ENCODE results near the gene DES.

The DES gene

DNA sequence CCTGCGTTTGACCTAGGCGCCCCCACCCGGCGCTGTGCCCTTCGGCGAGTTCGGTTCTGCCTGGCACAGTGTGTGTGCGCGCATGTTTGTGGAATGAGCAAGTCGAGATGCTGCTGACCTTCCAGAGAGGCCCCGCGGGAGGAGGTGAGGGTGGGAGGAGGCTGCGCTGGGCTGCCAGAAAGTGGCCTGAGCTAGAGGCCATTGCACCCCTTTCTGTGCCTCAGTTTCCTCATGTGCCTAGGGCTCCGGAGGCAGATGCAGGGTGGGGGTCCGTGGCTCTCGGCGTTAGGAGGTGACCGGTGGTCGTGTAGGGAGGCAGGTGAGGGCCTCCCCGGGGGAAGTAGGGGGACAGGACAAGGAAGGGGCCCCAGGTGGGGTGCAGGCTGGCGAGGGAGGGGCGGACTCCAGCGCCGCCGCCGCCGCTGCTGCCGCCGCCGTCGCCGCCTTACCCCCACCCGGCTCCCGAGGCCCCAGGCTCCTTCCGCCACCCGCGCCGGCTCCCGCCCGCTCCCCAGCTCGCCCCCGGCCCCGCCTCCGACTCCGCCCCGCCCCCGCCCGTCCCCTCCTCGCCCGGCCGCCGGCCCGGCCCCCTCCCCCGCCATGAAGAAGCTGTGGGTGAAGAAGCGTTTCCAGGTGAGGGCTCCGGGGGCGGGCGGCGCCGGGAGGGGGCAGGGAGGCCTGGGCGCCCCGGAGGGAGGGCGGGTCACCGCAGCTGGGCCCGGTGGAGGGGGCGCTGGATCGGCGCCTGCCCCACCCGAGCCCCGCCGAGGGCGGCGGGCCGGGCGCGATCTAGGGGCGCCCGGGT, 23.5 kb downstream of the DES start:
- no peak for DNase-seq

GRCh38 chr2:219442256-219443015, 24.3 kb downstream of the DES start:
- DNase-seq = no peak

- no peak for DNase-seq
Observed at GRCh38 chr2:219443016-219443696, 25.0 kb downstream of the DES start.

DNA sequence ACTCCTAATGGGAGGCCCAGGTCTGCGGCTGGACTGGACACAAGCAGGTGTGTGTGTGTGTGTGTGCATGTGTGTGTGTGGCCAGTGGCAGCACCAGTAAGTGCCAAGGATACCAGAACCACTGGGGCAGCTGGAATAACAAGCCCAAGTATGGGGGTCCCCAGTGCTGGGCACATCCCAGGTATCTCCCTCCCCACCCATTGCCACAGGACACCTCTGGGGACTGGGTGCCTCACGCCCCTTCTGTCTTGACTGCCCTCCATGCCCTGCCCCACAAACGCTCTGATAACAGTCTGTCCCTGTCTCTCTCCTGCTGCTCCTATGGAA, 25.5 kb downstream of the DES start:
- DNase-seq = no peak

DNA sequence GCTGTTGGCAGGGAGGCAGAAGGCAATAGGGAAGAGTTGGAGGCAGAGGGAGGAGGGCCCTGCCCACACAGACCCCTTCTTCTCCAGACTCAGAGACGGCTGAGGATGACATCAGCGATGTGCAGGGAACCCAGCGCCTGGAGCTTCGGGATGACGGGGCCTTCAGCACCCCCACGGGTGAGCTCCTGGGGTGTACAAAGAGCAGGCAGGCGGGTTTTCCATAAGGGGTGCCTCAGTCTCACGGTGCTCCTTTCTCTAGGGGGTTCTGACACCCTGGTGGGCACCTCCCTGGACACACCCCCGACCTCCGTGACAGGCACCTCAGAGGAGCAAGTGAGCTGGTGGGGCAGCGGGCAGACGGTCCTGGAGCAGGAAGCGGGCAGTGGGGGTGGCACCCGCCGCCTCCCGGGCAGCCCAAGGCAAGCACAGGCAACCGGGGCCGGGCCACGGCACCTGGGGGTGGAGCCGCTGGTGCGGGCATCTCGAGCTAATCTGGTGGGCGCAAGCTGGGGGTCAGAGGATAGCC, 26.5 kb downstream of the DES start:
- DNase-seq = peak; percentile 56

DNA sequence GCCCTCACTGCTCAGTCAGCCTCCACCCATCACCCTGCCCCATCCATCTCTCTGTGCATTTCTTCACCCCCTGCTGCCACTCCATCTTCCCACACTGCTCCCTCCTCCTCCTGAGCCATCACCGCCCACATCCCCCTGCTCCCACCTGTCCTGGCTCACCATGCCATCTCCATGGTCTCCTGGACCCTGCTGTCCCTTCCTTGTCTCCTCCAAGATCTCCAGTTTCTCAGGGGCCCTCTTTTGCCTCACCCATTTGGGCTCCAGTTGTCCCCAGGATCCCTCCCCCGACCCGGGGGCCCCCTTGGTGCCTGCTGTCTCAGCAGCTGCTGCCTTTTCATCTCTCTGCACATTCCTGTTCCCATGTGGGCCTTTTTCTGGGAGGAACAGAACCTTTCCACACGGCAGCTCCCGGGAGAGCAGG, 27.1 kb downstream of the DES start:
- DNase-seq = peak; percentile 51

GRCh38 chr2:219446101-219446504, 27.9 kb downstream of the DES start:
- DNase-seq = peak; percentile 47

- DNase-seq = no peak
Observed at GRCh38 chr2:219446689-219447088, 28.5 kb downstream of the DES start.

DNA sequence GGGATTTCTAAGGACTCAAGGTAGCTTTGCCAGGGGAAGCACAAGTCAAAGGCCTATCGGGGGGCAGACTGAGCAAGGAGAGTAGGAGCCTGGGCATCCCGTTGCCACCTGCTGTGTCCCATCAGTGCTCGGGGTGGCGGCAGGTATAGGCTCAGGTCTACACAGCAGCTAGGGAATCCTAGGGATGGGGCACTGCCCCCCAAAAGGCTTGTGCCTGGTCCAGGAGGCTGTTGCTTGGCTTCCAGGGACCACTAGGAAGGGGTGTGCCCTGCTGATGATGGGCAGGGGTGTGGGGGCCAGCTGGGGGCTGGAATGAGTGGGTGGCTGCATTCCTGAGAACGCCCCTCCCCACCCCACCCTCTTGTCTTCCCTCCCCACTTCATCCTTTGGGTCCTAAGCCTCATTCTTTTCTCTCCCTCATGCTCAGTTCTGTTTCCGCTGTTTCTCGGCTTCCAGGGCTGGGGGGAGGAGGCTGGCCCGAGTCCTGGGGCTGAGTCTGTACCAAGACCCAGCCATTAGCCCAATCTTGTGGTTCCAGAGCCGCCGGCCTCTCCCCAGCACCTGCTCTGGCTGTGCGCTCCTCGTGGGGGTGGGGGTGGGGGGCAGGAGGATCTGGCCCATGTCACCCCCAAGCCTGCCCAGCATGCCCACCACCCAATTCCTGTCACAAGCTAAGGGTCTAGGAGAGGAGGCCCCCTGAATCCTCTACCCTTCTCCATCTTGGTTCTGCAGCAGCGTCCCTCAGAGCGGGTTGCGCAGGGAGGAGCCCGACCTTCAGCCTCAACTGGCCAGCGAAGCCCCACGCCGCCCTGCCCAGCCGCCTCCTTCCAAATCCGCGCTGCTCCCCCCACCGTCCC, 29.3 kb downstream of the DES start:
- DNase-seq = no peak

- no peak for DNase-seq
Observed at GRCh38 chr2:219448099-219448775, 30.1 kb downstream of the DES start.

- no peak for DNase-seq
Observed at GRCh38 chr2:219448776-219449341, 30.7 kb downstream of the DES start.

DNA sequence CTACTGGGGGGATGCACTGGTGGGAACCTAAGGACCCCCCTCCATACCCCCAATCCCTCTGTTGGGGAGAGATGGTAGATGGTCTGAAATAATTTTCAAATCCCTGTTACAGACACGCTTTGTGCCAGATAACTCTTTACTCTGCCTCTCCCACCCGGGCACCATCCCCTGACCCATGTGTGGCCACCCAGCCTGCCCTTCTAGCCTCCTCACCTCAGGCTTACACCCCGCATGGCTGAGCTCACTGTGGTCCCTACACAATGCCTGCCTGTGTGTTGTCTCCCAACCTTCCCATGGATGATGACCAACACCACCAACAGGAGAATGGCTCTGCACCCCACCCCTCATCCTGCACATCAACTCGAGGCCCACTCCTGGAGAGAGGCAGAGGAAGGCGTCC, 31.4 kb downstream of the DES start:
- DNase-seq = no peak

DNA sequence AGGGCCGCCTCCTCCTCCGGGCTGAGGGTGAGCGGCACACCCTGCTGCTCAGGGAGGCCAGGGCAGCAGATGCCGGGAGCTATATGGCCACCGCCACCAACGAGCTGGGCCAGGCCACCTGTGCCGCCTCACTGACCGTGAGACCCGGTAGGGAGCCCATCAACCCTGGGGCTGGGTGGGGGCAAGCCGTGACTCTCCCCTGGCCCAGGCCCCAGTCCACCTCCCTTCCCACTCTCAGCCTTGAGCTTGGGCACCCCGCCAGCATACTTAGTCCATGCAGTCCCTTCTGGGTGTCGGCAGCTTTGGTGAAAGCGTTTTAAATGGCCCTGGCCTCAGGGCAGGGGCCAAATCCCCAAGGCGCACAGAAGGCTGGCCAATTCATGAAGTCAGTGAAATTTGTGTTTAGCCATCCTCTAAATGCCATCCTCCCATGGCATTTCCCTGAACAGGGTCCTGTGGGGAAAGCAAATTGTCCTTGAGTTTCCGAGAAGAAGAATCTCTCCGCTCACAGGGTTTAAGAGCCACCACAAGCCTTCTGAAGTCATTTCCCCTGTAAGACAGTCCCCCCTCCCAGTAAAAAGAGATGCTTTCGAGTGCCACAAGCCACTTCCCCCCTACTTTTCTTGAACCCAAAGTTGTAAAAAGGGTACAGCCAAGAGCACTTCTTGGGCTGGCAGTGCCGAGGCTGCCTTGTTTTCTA, 33.6 kb downstream of the DES start:
- peak; percentile 31 for DNase-seq

GRCh38 chr2:219452361-219453317, 34.5 kb downstream of the DES start:
- peak; percentile 85 for DNase-seq

DNA sequence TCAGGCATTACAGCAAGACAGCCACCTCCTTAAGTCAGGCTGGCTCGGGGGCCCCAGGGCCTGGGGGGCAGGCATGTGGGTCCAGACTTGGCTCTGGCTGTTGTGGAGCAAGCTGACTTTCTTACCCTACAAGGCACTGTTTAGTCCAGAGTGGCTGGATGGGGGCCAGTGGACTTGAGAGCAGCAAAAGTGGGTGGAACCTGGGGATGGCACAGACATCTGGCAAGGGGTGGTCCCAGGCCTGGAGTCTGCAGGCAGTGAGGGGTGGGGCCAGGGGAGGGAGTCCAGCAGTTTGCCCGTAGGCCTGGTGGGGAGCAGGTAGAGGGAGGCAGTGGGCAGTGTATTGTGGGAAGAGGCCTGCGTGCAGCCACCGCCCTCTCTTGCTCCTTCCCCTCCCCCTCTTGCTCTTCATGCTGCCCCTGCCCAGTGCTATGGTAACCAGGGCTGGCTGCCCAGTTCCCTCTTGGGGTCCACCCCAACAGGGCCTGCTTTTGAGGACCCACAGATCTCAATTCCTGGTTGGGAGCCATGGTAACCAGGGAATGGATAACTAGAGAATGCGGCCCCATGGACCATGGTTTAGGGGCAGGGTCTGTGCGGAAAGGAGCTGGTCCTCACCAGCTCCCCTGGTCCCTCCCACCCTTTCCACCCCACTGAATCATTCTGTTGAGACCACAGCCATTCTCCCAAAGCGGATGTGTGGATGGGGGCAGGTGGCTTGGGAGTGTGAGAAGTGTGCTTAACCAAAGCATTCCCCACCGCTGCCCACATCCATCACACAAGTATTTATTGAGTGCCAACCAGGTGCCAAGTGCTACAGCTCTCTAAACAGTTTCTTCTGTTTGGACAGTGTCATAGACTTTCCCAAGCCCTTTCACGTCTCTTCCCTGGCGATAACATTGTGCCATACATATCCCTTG, 35.8 kb downstream of the DES start:
- peak; percentile 96 for DNase-seq

GRCh38 chr2:219455581-219455980, 37.4 kb downstream of the DES start:
- DNase-seq = no peak

DNA sequence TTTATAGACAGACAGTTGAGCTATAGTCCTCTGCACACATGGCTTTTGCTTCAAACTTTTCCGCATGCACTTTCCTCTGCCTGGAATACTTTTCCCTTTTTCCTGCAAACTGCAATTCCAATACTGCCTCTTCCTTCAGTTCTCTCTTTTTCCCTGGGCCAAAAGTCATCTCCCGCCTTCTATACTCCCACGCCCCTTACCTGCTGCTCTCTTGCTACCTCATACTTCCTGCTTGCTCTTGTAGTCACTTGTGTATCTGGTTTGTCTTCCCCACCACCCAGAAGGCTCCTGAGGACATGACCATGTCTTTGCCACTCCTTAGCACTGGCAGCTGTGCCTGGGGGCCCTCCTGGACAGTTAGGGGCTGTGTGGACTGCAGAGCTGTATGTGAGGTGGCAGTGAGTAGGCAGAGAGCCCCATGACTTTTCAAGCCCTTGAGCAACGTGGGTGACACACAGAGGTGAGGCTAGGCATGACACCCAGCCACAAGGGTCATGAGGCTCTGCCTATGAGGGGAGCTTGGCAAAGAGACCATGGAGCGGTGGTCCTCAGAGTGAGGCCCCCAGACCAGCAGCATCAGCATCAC, 39.7 kb downstream of the DES start:
- DNase-seq = no peak

DNA sequence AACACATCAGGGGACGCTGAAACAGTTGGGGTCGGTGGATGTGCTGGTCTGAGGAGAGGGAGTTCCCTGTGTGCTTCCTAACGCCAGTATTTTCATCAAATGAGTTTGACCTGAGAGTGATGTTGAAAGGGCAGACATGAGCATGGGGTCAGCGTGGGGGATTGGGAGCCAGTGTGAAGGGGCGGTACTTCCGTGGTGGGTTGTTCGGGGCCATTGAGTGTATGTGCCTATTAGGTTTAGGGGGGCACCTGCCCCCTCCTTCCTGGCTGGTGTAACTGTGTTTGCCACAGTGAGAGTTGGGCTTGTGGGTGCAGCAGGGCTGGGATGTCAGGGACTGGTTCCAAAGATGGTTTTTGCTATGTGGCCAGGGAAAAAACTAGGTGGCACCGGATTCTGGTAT, 40.8 kb downstream of the DES start:
- DNase-seq = no peak

Data from DMS 273 treated with DMSO at 0.1 percent for 48 hours (cell line).